Smooth muscle cell (in vitro differentiated cells): ENCODE results near the gene SPATS2L. TPM values are rescaled to one million over a fixed set of nuclear protein-coding genes. Genes with fewer than 3 reads are reported as not detected.

Experiments used
- DNase-seq: peaks from one replicate; lab custom pipeline; 2025; ENCODE audit not compliant: unreplicated experiment; lab: John Stamatoyannopoulos, UW
- H2AFZ ChIP-seq: fragments of 200-600 bp; sonication (generic); 2 replicates; pipeline ENCODE4 v1.6.0; 2016; ENCODE audit warnings: antibody characterized with exemption, low read depth, mild to moderate bottlenecking
- H3F3A ChIP-seq: fragments of 200-600 bp; sonication (generic); 2 replicates; pipeline ENCODE4 v1.6.0; 2017; ENCODE audit warnings: antibody characterized with exemption, low read depth
- H3K27ac ChIP-seq: fragments of 200-600 bp; sonication (generic); 2 replicates; pipeline ENCODE4 v1.5.1; 2016; ENCODE audit warnings: low read depth, mild to moderate bottlenecking
- H3K27me3 ChIP-seq: fragments of 200-600 bp; sonication (generic); 2 replicates; pipeline ENCODE4 v1.6.1; 2016; ENCODE audit warnings: low read depth, mild to moderate bottlenecking
- H3K36me3 ChIP-seq: fragments of 200-600 bp; sonication (generic); 2 replicates; pipeline ENCODE4 v1.5.1; 2016; ENCODE audit warnings: low read depth
- H3K4me1 ChIP-seq: fragments of 200-600 bp; sonication (generic); 2 replicates; pipeline ENCODE4 v1.5.1; 2016; ENCODE audit warnings: low read depth
- H3K4me2 ChIP-seq: fragments of 200-600 bp; sonication (generic); 2 replicates; pipeline ENCODE4 v1.6.0; 2016; ENCODE audit warnings: mild to moderate bottlenecking
- H3K4me3 ChIP-seq: fragments of 200-600 bp; sonication (generic); 2 replicates; pipeline ENCODE4 v1.5.1; 2016; ENCODE audit warnings: mild to moderate bottlenecking
- H3K79me2 ChIP-seq: fragments of 200-600 bp; sonication (generic); 2 replicates; pipeline ENCODE4 v1.6.0; 2016; ENCODE audit warnings: low read depth, mild to moderate bottlenecking
- H3K9ac ChIP-seq: fragments of 200-600 bp; sonication (generic); 2 replicates; pipeline ENCODE4 v1.6.0; 2016; ENCODE audit warnings: low read depth
- H3K9me3 ChIP-seq: fragments of 200-600 bp; sonication (generic); replicated peaks from 2 replicates; pipeline ENCODE4 v1.5.1; 2016; ENCODE audit warnings: low read depth
- H4K20me1 ChIP-seq: fragments of 200-600 bp; sonication (generic); 2 replicates; pipeline ENCODE4 v1.6.0; 2016; ENCODE audit warnings: low read depth
- WGBS: methylation state at CpG from one replicate; pipeline ENCODE4 v1.1.7; 2016; ENCODE audit warnings: low lambda C conversion rate; 5-methylcytosine and 5-hydroxymethylcytosine counted together
- polyA plus RNA-seq: library from polyadenylated mRNA; unstranded; fragments of >200 nt; fragmentation: Nextera tagmentation; extraction: Ambion mirVana; gene quantifications from 2 replicates; pipeline ENCODE4 v1.2.1, GENCODE V29; 2016
- total RNA-seq: library from RNA; depleted of rRNA; stranded (reverse); fragments of >200 nt; gene quantifications from 2 replicates; pipeline ENCODE4 v1.2.3, GENCODE V29; 2014
- TF ChIP-seq, protein P1 (sequence below): fragments of 200-600 bp; sonication (generic); IDR thresholded peaks from 2 replicates; pipeline ENCODE4 v1.5.1; 2017; ENCODE audit warnings: borderline replicate concordance, mild to moderate bottlenecking, antibody characterized with exemption; ENCODE audit not compliant: insufficient read depth, poor library complexity, severe bottlenecking

The SPATS2L gene
- total and polyA plus RNA-seq, 2 experiments from 2014 or later, result 356 to 432 TPM

- peaks cover 44% of the 10 kb centered on the region for H3K4me1 ChIP-seq
- H3K9me3 ChIP-seq, result no peaks in the 10 kb centered on the region
- peaks cover 33% of the 10 kb centered on the region for H3F3A ChIP-seq
- no peak overlapping the region for H2AFZ ChIP-seq
- H3K4me2 ChIP-seq, result peak overlapping the region; percentile 56
- no peak overlapping the region for H3K9ac ChIP-seq
- H3K27ac ChIP-seq, result peak overlapping the region; percentile 55
- no peaks in the 10 kb centered on the region for H3K36me3 ChIP-seq
- H3K79me2 ChIP-seq, result peaks cover 100% of the 10 kb centered on the region
- H4K20me1 ChIP-seq, result peaks cover 94% of the 10 kb centered on the region
- H3K4me3 ChIP-seq, result no peak overlapping the region
- 80% methylated on average over 2 of the region's 2 CpGs for WGBS
- no peaks in the 10 kb centered on the region for H3K27me3 ChIP-seq
- no peak for DNase-seq
- TF ChIP-seq, protein P1, sequence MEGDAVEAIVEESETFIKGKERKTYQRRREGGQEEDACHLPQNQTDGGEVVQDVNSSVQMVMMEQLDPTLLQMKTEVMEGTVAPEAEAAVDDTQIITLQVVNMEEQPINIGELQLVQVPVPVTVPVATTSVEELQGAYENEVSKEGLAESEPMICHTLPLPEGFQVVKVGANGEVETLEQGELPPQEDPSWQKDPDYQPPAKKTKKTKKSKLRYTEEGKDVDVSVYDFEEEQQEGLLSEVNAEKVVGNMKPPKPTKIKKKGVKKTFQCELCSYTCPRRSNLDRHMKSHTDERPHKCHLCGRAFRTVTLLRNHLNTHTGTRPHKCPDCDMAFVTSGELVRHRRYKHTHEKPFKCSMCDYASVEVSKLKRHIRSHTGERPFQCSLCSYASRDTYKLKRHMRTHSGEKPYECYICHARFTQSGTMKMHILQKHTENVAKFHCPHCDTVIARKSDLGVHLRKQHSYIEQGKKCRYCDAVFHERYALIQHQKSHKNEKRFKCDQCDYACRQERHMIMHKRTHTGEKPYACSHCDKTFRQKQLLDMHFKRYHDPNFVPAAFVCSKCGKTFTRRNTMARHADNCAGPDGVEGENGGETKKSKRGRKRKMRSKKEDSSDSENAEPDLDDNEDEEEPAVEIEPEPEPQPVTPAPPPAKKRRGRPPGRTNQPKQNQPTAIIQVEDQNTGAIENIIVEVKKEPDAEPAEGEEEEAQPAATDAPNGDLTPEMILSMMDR, result no peak
These were observed 47.4 kb downstream of the SPATS2L start for GRCh38 chr2:200353874-200354273.

DNA sequence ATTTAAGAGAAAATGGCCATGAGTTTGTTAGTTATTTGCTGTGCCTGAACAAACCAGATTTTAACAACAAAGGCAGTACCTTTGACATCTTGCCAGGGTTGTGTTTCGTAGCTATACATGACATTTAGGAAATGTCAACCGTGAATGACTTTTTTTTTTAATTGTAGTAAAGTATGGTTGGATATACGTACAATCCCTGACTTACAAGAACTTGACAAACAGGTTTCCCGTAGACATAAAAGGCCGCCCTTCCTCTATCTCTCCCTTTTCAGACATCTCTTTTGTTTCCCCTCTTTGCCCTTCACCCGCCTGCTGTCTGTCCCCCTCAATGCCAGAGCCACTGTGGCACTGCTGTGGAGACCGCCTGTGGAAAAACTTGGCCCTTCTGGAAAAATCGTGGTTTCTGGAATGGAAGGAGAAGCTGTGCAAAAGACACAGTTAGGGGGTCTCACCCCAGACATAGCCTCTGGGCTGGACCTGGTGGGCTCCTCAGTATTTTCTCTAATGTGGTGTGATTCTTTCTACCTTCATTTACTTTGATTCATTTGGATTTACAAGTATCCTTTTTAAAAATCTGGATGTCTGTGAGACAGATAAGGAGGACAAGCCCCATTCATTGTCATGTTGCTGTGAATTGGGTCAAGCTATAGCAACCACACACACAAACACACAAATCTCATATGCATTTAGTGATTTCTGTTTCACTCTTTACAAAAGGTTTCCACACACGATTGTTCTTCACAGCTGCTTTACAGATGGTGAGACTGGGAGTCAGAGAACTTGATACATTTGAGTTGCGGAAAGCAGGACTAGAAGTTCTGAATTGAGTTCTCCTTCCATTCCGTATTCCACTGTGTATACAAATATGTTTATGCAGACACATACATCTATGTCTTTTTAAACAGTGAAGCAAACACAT lies 48.6 kb downstream of the SPATS2L start:
- TF ChIP-seq, protein P1, result no peak
- H3K27me3 ChIP-seq, result no peaks in the 10 kb centered on the region
- H2AFZ ChIP-seq, result no peak overlapping the region
- H3K4me2 ChIP-seq, result no peak overlapping the region
- DNase-seq, result no peak
- no peaks in the 10 kb centered on the region for H3K36me3 ChIP-seq
- no peaks in the 10 kb centered on the region for H3K9me3 ChIP-seq
- no peak overlapping the region for H3K9ac ChIP-seq
- 78% methylated on average over 11 of the region's 11 CpGs for WGBS
- peak overlapping the region; percentile 74 for H3K27ac ChIP-seq
- H3K4me1 ChIP-seq, result peaks cover 44% of the 10 kb centered on the region
- H3F3A ChIP-seq, result peaks cover 33% of the 10 kb centered on the region
- peaks cover 100% of the 10 kb centered on the region for H3K79me2 ChIP-seq
- no peak overlapping the region for H3K4me3 ChIP-seq
- H4K20me1 ChIP-seq, result peaks cover 92% of the 10 kb centered on the region

GRCh38 chr2:200356321-200356720 lies 49.8 kb downstream of the SPATS2L start:
- Histone ChIP-seq H3K79me2 (peaks cover 98% of the 10 kb centered on the region), H4K20me1 (peaks cover 94% of the 10 kb centered on the region), H3K9me3 (no peaks in the 10 kb centered on the region), H3K4me2 (peak overlapping the region; percentile 47), H2AFZ (no peak overlapping the region), H3K4me1 (peaks cover 38% of the 10 kb centered on the region), H3K27me3 (no peaks in the 10 kb centered on the region), H3K9ac (no peak overlapping the region), H3K36me3 (no peaks in the 10 kb centered on the region), H3F3A (peaks cover 33% of the 10 kb centered on the region), H3K4me3 (no peak overlapping the region), H3K27ac (peak overlapping the region; percentile 74)
- 85% methylated on average over 1 of the region's 1 CpG for WGBS
- DNase-seq, result no peak
- TF ChIP-seq, protein P1, result no peak
